ENCODE data around the gene HLA-C.

DNA sequence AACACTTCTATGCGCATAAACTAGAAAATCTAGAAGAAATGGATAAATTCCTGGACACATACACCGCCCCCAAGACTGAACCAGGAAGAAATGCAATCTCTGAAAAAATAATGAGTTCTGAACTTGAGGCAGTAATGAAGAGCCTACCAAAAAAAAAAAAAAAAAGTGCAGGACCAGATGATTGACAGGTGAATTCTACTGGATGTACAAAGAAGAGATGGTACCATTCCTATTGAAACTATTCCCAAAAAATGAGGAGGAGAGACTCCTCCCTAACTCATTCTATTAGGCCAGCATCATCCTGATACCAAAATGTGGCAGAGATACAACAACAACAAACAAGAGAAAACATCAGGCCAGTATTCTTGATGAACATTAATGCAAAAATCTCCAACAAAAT is 22.7 kb downstream of the HLA-C start:
- no peak for TF ChIP-seq ZFX (IDR thresholded peaks at IDR 0.05)
- no peak for TF ChIP-seq POLR2A (IDR thresholded peaks at IDR 0.05; ENCODE audit: borderline replicate concordance, extremely low read depth, insufficient read depth, insufficient read length)
